Astrocyte of the cerebellum (primary cell): ENCODE results near the gene ANKRD40CL.
"Not testable (repeated sequence)": the region's sequence is repeated elsewhere in the genome, so short reads cannot be mapped to it uniquely, and the experiment has no call there.

Experiments
- DNase-seq: peaks from one replicate; pipeline ENCODE4 v3.0.0-alpha.2; 2011; ENCODE audit warnings: low read depth
- H3K4me3 ChIP-seq: 2 replicates; pipeline ENCODE4 v1.5.1; 2011; ENCODE audit warnings: mild to moderate bottlenecking, low read depth, low read length, moderate library complexity
- in situ Hi-C: cut with HindIII; loops from 2 replicates; pipeline ENCODE4 v1.10.0; 2017; ENCODE audit warnings: low sequenced_read_pairs
- TF ChIP-seq, protein P1 (sequence below): IDR thresholded peaks from 2 replicates; pipeline ENCODE4 v1.5.1; 2012; ENCODE audit warnings: low read length, low read depth, moderate library complexity, mild to moderate bottlenecking; ENCODE audit errors: missing control alignments

Gene ANKRD40CL

DNA sequence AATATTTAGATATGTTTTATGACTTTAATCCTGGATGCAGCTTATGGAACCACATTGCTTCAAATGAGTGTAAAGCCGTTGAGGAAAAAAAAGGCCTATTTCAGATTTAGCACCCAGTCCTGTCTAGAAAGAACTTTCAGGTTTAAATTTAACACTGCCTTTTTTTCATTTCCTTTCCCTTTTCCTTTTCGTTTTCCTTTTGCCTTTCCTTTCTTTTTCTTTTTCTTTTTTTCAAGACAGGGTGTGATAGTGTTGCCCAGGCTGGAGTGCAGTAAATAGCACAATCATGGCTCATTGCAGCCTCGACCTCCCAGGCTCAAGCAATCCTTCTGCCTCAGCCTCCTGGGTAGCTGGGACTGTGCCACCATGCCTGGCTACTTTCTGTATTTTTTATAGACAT lies 32.0 kb downstream of the ANKRD40CL start:
- H3K4me3 ChIP-seq, result no peak overlapping the region
- TF ChIP-seq, protein P1, sequence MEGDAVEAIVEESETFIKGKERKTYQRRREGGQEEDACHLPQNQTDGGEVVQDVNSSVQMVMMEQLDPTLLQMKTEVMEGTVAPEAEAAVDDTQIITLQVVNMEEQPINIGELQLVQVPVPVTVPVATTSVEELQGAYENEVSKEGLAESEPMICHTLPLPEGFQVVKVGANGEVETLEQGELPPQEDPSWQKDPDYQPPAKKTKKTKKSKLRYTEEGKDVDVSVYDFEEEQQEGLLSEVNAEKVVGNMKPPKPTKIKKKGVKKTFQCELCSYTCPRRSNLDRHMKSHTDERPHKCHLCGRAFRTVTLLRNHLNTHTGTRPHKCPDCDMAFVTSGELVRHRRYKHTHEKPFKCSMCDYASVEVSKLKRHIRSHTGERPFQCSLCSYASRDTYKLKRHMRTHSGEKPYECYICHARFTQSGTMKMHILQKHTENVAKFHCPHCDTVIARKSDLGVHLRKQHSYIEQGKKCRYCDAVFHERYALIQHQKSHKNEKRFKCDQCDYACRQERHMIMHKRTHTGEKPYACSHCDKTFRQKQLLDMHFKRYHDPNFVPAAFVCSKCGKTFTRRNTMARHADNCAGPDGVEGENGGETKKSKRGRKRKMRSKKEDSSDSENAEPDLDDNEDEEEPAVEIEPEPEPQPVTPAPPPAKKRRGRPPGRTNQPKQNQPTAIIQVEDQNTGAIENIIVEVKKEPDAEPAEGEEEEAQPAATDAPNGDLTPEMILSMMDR, result no peak
- in situ Hi-C loops, result no loop called here
- no peak for DNase-seq

DNA sequence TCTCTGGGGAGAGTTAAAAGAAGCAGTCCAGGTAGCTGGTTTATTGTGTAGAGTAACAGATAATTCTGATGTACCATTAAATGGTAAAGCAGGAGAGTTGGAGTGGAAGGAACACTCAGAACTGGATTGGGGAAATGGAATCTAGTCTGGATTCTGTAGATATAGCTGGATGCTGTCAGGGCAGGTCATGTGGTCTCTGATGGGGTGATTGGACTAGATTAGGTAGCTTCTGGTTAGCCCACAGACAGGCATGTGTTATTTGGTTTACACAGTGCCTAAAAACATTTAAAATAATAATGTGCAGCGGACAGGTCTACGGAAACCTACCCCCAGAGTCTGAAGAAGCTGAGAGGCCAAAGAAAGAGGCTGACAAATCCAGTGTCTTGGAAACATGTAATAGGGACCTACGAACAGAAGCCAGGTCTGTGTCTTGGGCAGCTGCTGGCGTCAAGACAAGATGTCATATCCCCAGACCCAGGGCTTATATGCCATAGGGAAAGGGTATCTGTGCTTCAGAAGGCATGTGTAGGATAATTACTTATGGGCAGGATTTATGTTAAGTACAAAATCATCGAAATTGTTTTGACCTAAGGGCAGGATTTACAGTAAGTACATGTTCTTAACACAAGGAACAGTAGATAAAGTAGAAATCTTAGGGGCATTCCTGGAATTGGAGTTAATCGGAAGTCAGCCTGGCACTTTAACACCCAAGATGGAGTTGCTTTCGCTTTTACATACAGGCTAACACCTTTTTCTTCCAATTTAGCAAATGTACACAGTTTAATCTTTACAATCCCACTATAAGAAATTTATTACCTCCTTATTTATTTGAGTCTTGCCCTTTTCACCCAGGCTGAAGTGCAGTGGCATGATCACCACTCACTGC lies 35.5 kb downstream of the ANKRD40CL start:
- TF ChIP-seq, protein P1, result no peak
- in situ Hi-C loops, result no loop called here
- DNase-seq, result no peak
- H3K4me3 ChIP-seq, result no peak overlapping the region

DNA sequence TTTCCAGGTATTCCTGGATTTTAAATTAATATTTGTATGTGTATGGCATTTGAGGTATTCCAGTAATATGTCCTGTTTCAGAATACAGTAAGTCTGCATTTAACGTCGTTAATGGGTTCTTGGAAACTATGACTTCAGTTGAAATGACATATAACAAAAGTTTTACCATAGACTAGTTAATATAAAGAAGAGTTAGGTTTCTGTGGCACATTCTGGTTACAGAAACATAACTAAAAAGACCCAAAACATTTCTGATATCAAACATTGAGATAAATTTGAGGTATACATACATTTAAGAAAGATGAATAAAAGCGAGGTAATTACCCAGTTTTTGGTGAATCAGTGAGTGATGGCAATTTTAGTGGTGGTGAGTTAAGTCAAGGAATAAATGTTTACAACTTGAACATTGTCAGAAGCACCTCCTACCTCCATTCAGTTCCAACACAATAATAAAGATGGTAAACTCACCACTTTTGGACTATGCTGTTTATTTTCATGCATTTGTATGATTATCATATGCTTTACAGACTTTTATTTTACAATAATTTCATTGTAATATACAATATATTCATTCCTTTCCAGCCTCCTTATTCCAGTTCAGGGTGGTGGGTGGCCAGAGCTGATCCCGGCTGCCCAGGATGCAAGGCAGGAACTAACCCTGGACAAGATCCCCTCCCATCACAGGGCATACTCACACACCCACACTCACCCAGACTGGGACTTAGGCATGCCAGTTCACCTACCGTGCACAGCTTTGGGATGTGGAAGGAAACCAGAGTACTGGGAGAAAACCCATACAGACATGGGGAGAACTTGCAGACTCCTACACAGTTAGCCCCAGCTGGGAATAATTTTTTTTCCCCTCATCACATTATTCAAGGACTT lies 38.2 kb downstream of the ANKRD40CL start:
- TF ChIP-seq, protein P1, result no peak
- no peak overlapping the region for H3K4me3 ChIP-seq
- in situ Hi-C loops, result no loop called here
- no peak for DNase-seq

DNA sequence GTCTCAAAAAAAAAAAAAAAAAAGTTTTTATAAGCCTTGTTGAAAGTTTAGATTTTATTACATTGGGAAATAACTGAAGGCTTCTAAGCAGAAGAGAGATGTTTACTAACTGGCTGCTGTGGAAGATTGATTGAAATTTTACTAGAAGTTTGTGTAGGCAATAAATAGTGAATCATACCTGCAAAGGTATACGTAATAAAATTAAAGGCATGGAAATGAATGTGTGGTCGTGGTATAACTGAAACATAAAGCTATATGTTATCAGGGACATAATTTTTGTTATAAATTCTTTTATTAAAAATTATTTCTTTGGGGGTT lies 39.2 kb downstream of the ANKRD40CL start:
- DNase-seq, result no peak
- H3K4me3 ChIP-seq, result no peak overlapping the region
- in situ Hi-C loops, result no loop called here
- TF ChIP-seq, protein P1, result no peak

DNA sequence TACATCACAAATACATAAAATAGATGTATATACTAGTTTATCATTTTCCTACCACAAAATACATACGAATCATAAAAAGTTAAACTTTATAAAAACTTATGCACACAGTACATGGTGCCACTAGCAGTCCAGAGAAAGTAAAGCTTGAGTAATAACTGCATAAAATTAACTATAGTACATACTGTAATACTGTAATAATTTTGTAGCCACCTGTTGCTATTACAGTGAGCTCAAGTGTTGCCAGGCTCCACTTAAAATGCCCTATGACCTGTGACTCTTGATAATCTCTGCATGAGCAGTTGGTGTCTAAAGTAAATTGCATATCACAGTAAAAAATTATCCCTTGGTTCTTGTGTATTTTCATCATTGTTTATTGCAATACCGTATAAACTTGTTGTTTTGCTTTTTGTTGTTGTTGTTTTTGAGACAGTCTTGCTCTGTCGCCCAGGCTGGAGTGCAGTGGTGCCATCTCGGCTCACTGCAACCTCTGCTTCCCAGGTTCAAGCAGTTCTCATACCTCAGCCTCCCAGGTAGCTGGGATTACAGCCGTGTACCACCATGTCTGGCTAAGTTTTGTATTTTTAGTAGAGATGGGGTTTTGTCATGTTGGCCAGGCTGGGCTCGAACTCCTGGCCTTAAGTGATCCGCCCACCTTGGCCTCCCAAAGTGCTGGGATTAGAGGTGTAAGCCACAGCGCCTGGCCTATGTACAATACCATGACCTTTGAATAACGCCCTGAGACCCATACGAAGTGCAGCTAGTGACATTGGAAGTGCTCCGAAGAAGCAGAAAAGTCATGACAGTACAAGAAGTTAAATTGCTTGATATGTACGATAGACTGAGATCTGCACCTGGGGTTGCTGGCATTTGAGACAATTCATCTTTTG lies 41.3 kb downstream of the ANKRD40CL start:
- H3K4me3 ChIP-seq, result no peak overlapping the region
- TF ChIP-seq, protein P1, result no peak
- no peak for DNase-seq
- in situ Hi-C loops, result no loop called here

DNA sequence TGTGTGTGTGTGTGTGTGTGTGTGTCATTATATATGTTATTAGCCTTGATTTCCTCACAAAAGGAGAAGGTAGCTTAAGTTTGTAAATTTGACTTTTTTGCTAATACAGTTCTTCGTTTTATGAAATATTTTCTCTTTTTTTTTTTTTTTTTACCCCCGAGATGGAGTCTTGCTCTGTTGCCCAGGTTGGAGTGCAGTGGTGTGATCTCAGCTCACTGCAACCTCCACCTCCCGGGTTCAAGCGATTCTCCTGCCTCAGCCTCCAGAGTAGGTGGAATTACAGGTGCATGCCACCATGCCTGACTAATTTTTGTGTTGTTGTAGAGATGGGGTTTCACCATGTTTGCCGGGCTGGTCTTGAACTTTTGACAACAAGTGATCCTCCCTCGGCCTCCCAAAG lies 42.7 kb downstream of the ANKRD40CL start:
- DNase-seq, H3K4me3 ChIP-seq, in situ Hi-C loops: not testable (repeated sequence)
